SK-N-SH treated with all-trans-retinoic acid at 6 μM for 48 hours (cell line): ENCODE data around the gene FMNL1.

Experiments
- ATAC-seq: fragments of 200-7000 bp; cut with Tn5 transposase; 3 replicates; pipeline ENCODE4 v1.9.1; 2020; ENCODE audit warnings: mild to moderate bottlenecking, moderate library complexity
- ARNTL ChIP-seq: fragments of 450-650 bp; formaldehyde crosslinking; IDR thresholded peaks from 2 replicates; pipeline ENCODE4 v1.5.0; 2020; ENCODE audit warnings: low read depth, mild to moderate bottlenecking, moderate library complexity, borderline replicate concordance
- BACH2 ChIP-seq: fragments of 250-450 bp; sonication (Bioruptor Pico); IDR thresholded peaks from 2 replicates; pipeline ENCODE4 v1.9.0; 2021; ENCODE audit warnings: mild to moderate bottlenecking, borderline replicate concordance
- CREB5 ChIP-seq: fragments of 250-450 bp; sonication (Bioruptor Pico); IDR thresholded peaks from 2 replicates; pipeline ENCODE4 v1.5.1; 2020; ENCODE audit warnings: low read depth, mild to moderate bottlenecking, moderate library complexity
- CSDC2 ChIP-seq: fragments of 250-450 bp; sonication (Bioruptor Pico); IDR thresholded peaks from 2 replicates; pipeline ENCODE4 v1.5.0; 2020; ENCODE audit warnings: mild to moderate bottlenecking, moderate library complexity
- CSRNP3 ChIP-seq: fragments of 250-450 bp; sonication (Bioruptor Pico); IDR thresholded peaks from 2 replicates; pipeline ENCODE4 v1.5.1; 2021; ENCODE audit warnings: mild to moderate bottlenecking, moderate library complexity
- ESRRG ChIP-seq: fragments of 250-450 bp; sonication (Bioruptor Pico); IDR thresholded peaks from 2 replicates; pipeline ENCODE4 v1.6.1; 2021; ENCODE audit warnings: mild to moderate bottlenecking
- GLIS3 ChIP-seq: fragments of 250-450 bp; sonication (Bioruptor Pico); IDR thresholded peaks from 2 replicates; pipeline ENCODE4 v1.5.0; 2020; ENCODE audit warnings: mild to moderate bottlenecking, moderate library complexity
- OSR1 ChIP-seq: fragments of 250-450 bp; sonication (Bioruptor Pico); IDR thresholded peaks from 2 replicates; pipeline ENCODE4 v1.8.0; 2022; ENCODE audit warnings: moderate library complexity, mild to moderate bottlenecking, inconsistent platforms
- PATZ1 ChIP-seq: fragments of 250-450 bp; sonication (Bioruptor Pico); IDR thresholded peaks from 2 replicates; pipeline ENCODE4 v1.8.0; 2020; ENCODE audit warnings: mild to moderate bottlenecking, moderate library complexity, borderline replicate concordance
- POU6F1 ChIP-seq: fragments of 250-450 bp; sonication (Bioruptor Pico); IDR thresholded peaks from 2 replicates; pipeline ENCODE4 v1.8.0; 2021; ENCODE audit warnings: low read depth, mild to moderate bottlenecking, moderate library complexity, borderline replicate concordance
- PPARA ChIP-seq: fragments of 250-450 bp; sonication (Bioruptor Pico); IDR thresholded peaks from 2 replicates; pipeline ENCODE4 v1.5.0; 2020; ENCODE audit warnings: mild to moderate bottlenecking, borderline replicate concordance
- RARB ChIP-seq: fragments of 250-450 bp; sonication (Bioruptor Pico); IDR thresholded peaks from 2 replicates; pipeline ENCODE4 v1.8.0; 2021; ENCODE audit warnings: mild to moderate bottlenecking, moderate library complexity
- SNAI2 ChIP-seq: fragments of 250-450 bp; sonication (Bioruptor Pico); IDR thresholded peaks from 2 replicates; pipeline ENCODE4 v1.5.0; 2020; ENCODE audit warnings: mild to moderate bottlenecking, moderate library complexity
- TCF4 ChIP-seq: fragments of 250-450 bp; sonication (Bioruptor Pico); IDR thresholded peaks from 2 replicates; pipeline ENCODE4 v1.8.0; 2021; ENCODE audit warnings: mild to moderate bottlenecking, moderate library complexity, borderline replicate concordance
- TOX ChIP-seq: fragments of 250-450 bp; sonication (Bioruptor Pico); IDR thresholded peaks from 2 replicates; pipeline ENCODE4 v1.8.0; 2021; ENCODE audit warnings: mild to moderate bottlenecking, moderate library complexity, borderline replicate concordance
- TSHZ2 ChIP-seq: fragments of 250-450 bp; sonication (Bioruptor Pico); IDR thresholded peaks from 2 replicates; pipeline ENCODE4 v1.5.0; 2020; ENCODE audit warnings: mild to moderate bottlenecking, moderate library complexity
- ZC3H10 ChIP-seq: fragments of 250-450 bp; sonication (Bioruptor Pico); IDR thresholded peaks from 2 replicates; pipeline ENCODE4 v1.5.1; 2021; ENCODE audit warnings: mild to moderate bottlenecking, moderate library complexity
- ZFP3 ChIP-seq: fragments of 250-450 bp; sonication (Bioruptor Pico); IDR thresholded peaks from 2 replicates; pipeline ENCODE4 v1.5.0; 2020; ENCODE audit warnings: mild to moderate bottlenecking, moderate library complexity
- ZFP30 ChIP-seq: fragments of 450-650 bp; formaldehyde crosslinking; IDR thresholded peaks from 2 replicates; pipeline ENCODE4 v1.5.0; 2022; ENCODE audit warnings: mild to moderate bottlenecking, moderate library complexity
- ZNF565 ChIP-seq: fragments of 450-650 bp; formaldehyde crosslinking; conservative IDR thresholded peaks from 2 replicates; pipeline ENCODE4 v1.5.0; 2020; ENCODE audit warnings: low read depth, mild to moderate bottlenecking, moderate library complexity
- ZNF70 ChIP-seq: fragments of 450-650 bp; formaldehyde crosslinking; IDR thresholded peaks from 2 replicates; pipeline ENCODE4 v1.5.0; 2020; ENCODE audit warnings: mild to moderate bottlenecking, moderate library complexity
- ZNF8 ChIP-seq: fragments of 450-650 bp; formaldehyde crosslinking; IDR thresholded peaks from 2 replicates; pipeline ENCODE4 v1.5.0; 2020; ENCODE audit warnings: mild to moderate bottlenecking, moderate library complexity

The FMNL1 gene

GRCh38 chr17:45244725-45245656, 23.3 kb downstream of the FMNL1 start:
- TF ChIP-seq ZNF8 (CRISPR knock-in tag): no peak
- TF ChIP-seq RARB (CRISPR knock-in tag): no peak
- no peak for TF ChIP-seq POU6F1 (CRISPR knock-in tag)
- no peak for TF ChIP-seq TSHZ2
- TF ChIP-seq TCF4 (CRISPR knock-in tag): no peak
- TF ChIP-seq ZFP30 (CRISPR knock-in tag): no peak
- no peak for TF ChIP-seq OSR1 (CRISPR knock-in tag)
- no peak for TF ChIP-seq ARNTL
- no peak for TF ChIP-seq ZC3H10 (CRISPR knock-in tag)
- TF ChIP-seq ZNF565: no peak
- no peak for TF ChIP-seq CSRNP3 (CRISPR knock-in tag)
- TF ChIP-seq SNAI2: no peak
- TF ChIP-seq GLIS3: no peak
- TF ChIP-seq PATZ1 (CRISPR knock-in tag): no peak
- TF ChIP-seq CREB5: no peak
- no peak for TF ChIP-seq PPARA
- no peak for TF ChIP-seq BACH2 (CRISPR knock-in tag)
- no peak for TF ChIP-seq ESRRG
- TF ChIP-seq ZNF70 (CRISPR knock-in tag): no peak
- TF ChIP-seq TOX (CRISPR knock-in tag): no peak
- ATAC-seq: no peak

GRCh38 chr17:45246338-45246737, 24.7 kb downstream of the FMNL1 start:
- TF ChIP-seq ZNF8 (CRISPR knock-in tag) (no peak), OSR1 (CRISPR knock-in tag) (no peak), ZFP3 (CRISPR knock-in tag) (no peak), PPARA (no peak), TOX (CRISPR knock-in tag) (no peak)
- ATAC-seq: no peak

GRCh38 chr17:45246861-45247428, 25.3 kb downstream of the FMNL1 start:
- peak; percentile 74 for ATAC-seq
- TF ChIP-seq RARB (CRISPR knock-in tag) (no peak), ZNF70 (CRISPR knock-in tag) (no peak), ZNF565 (no peak), ARNTL (no peak), CSDC2 (CRISPR knock-in tag) (no peak), PPARA (no peak), POU6F1 (CRISPR knock-in tag) (no peak), TCF4 (CRISPR knock-in tag) (no peak), ESRRG (no peak), CSRNP3 (CRISPR knock-in tag) (no peak), ZFP3 (CRISPR knock-in tag) (no peak), ZFP30 (CRISPR knock-in tag) (no peak), ZC3H10 (CRISPR knock-in tag) (no peak)
